COR-L47 (cell line): ENCODE measurements around the gene EFCAB6.

Experiments used
- DNase-seq: peaks from one replicate; lab custom pipeline; 2025; lab: John Stamatoyannopoulos, UW

EFCAB6 gene

GRCh38 chr22:43542681-43543521, 269.2 kb downstream of the EFCAB6 start:
- no peak for DNase-seq

- no peak for DNase-seq
Measured at GRCh38 chr22:43541462-43542407, 270.4 kb downstream of the EFCAB6 start.

- DNase-seq, result no peak
Measured at GRCh38 chr22:43541022-43541421, 271.1 kb downstream of the EFCAB6 start.

- DNase-seq, result no peak
Measured at GRCh38 chr22:43540529-43540923, 271.6 kb downstream of the EFCAB6 start.

GRCh38 chr22:43539572-43540528, 272.3 kb downstream of the EFCAB6 start:
- no peak for DNase-seq

GRCh38 chr22:43537019-43537585, 275.0 kb downstream of the EFCAB6 start:
- DNase-seq, result no peak

GRCh38 chr22:43535741-43536140, 276.4 kb downstream of the EFCAB6 start:
- no peak for DNase-seq

GRCh38 chr22:43535336-43535735, 276.8 kb downstream of the EFCAB6 start:
- DNase-seq, result no peak

GRCh38 chr22:43534916-43535315, 277.2 kb downstream of the EFCAB6 start:
- no peak for DNase-seq

- no peak for DNase-seq
Measured at GRCh38 chr22:43533656-43534428, 278.3 kb downstream of the EFCAB6 start.

GRCh38 chr22:43533156-43533530, 279.0 kb downstream of the EFCAB6 start:
- DNase-seq, result no peak

GRCh38 chr22:43532301-43533155, 279.6 kb downstream of the EFCAB6 start:
- DNase-seq, result no peak

GRCh38 chr22:43531651-43532050, 280.5 kb downstream of the EFCAB6 start:
- DNase-seq, result no peak

- DNase-seq, result no peak
Measured at GRCh38 chr22:43530349-43531201, 281.5 kb downstream of the EFCAB6 start.

- DNase-seq, result no peak
Measured at GRCh38 chr22:43529934-43530333, 282.2 kb downstream of the EFCAB6 start.

GRCh38 chr22:43529461-43529860, 282.6 kb downstream of the EFCAB6 start:
- DNase-seq, result no peak

GRCh38 chr22:43528601-43529360, 283.3 kb downstream of the EFCAB6 start:
- no peak for DNase-seq

GRCh38 chr22:43526946-43527345, 285.2 kb downstream of the EFCAB6 start:
- DNase-seq, result no peak
